Measurements from ENCODE around the gene ECD. TPM values are rescaled to one million over a fixed set of nuclear protein-coding genes. Genes with fewer than 3 reads are reported as not detected.
A peak's percentile ranks its signal among the peaks of the same experiment; 100 is the strongest.

Gene ECD
- 10 to 100 TPM; 41.3 to 50.5 TPM for total RNA-seq
- 53.3 to 63.9 reads per million in 2 donors for total RNA-seq

DNA sequence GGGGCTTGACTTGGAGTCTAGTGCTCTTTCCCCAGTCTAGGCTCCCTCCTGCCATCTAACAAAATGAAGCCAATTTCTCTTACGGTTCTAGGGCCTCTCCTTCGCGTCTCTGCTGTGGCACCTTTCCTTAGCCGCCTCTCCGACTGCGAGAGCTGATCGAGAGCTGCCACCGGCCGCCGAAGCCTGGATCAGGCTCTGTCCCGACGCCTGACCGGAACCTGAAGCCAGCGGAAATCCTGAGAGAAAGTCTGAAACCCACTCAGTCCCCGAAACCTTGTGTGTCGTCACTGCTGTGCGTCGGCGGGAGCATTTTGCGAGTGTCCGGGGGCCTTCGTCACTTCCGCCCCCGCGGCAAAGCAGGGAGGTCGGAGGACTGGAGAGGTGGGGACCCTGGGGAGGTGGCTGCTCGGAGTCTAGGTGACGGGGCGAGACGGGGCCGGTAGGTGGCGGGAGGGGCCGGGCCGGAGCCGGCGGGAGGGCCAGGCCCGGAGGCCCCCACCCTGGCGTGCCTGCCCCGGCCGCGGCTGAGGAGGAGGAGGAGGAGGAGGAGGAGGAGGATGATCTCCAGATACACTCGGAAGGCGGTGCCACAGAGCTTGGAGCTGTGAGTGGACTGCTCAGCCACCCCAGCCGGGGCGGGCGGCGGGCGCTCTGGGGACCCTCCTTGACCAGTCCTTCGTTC, at the start of gene ECD, which contains the start of gene FAM149B1:
ECD (minus strand) TSS at position 226 of the 682 bp plus-strand sequence. CDS start 4,071 bp downstream, outside the sequence.
FAM149B1 (plus strand) TSS at position 337 of the 682 bp plus-strand sequence; CDS start at position 558, 221 bp downstream.
- Mint-ChIP-seq H3K4me3 (peak within 1 kb of the TSS; percentile 98), H3K27ac (peak within 1 kb of the TSS; percentile 98), H3K27me3 (no peaks in the 10 kb centered on the region), H3K4me1 (peaks cover 31% of the 10 kb centered on the region), H3K36me3 (ENCODE audit: low read depth) (peaks cover 5% of the 10 kb centered on the region)
- ATAC-seq (peak; percentile 95), DNase-seq (peak; percentile 79 to 84 (median 80))
- H3K9me3 ChIP-seq (ENCODE audit: control insufficient read depth, low read length, poor library complexity, severe bottlenecking): no peaks in the 10 kb centered on the region

DNA sequence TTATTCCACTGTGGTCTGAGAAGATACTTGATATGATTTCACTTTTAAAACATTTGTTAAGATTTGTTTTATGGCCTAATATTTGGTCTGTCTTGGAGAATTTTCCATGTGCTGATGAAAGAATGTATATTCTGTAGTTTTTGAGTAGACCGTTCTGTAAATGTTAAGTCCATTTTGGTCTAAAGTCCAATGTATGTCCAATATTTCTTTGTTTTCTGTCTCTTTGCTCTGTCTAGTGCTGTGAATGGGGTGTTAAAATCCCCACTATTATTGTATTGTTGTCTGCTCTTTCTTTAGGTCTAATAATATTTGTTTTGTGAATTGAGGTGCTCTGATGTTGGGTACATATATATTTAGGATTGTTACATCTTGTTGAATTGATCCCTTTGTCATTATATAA, 47.9 kb upstream of the ECD start:
- no peaks in the 10 kb centered on the region for H3K27me3 Mint-ChIP-seq
- no peak overlapping the region for H3K27ac Mint-ChIP-seq
- ATAC-seq (no peak), DNase-seq (no peak)
- no peak overlapping the region for H3K4me3 Mint-ChIP-seq
- peaks cover 5% of the 10 kb centered on the region for H3K36me3 Mint-ChIP-seq (ENCODE audit: low read depth)
- peaks cover under 1% of the 10 kb centered on the region for H3K4me1 Mint-ChIP-seq
- no peaks in the 10 kb centered on the region for H3K9me3 ChIP-seq (ENCODE audit: control insufficient read depth, low read length, poor library complexity, severe bottlenecking)

DNA sequence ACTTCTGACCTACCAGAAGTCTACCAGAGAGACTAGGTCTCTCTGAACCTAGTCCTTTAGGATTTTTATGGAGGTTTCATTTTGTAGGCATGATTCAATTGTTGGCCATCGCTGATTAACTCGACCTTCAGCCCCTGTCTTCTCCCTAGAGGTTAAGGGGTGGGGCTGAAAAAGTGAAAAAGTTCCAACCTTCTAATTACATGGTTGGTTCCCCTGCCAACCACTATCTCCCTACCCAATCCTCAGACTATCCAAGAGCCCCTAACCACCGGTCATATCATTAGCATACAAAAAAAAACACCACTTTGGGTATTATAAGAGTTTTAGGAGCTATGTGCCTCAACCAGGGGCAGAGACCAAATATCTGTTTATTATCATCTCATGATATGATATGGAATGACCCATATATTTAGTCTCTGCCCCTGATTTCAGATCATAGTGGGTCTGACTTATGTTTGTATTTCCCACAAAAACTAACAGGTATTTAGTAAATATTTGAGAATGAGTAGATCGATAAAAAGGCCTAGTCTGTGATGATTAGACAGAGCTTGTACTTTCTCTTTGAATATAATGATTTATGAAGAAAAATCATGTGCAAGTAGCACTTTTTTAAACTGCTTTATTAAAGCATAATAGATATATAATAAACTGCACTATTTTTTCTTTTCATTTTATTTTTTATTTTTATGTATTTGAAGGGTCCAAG, 43.5 kb upstream of the ECD start:
- H3K9me3 ChIP-seq (ENCODE audit: control insufficient read depth, low read length, poor library complexity, severe bottlenecking): no peaks in the 10 kb centered on the region
- Mint-ChIP-seq H3K36me3 (ENCODE audit: low read depth) (peaks cover 5% of the 10 kb centered on the region), H3K4me3 (no peak overlapping the region), H3K27me3 (no peaks in the 10 kb centered on the region), H3K27ac (no peak overlapping the region), H3K4me1 (no peaks in the 10 kb centered on the region)
- ATAC-seq: no peak
- no peak for DNase-seq

DNA sequence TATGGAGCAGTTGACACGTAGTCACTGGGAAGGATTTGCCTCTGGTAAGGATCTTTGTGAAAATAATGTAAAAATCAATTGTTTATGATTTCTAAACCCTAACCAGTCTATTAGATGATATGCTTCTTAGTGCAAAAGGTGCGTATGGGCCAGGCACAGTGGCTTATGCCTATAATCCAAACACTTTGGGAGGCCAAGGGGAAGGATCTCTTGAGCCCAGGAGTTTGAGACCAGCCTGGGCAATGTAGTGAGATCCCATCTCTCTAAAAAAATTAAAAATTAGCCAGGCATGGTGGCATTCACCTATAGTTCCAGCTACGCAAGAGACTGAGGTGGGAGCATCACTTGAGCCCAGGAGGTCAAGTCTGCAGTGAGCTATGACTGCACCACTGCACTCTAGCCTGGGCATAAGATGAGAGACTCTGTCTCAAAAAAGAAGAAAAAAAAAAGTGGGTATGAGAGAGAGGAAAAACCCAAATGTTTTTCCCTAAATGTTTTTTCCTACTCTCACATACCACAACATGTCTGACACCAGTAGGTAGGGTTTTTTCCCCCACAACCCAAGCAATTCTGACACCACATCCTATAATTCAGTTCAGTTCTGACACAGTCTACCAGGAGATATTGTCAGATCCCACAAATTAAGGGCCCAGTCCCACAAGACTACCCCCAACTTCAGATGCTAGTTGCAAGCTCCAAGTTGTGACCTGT, 42.7 kb upstream of the ECD start:
- Mint-ChIP-seq H3K36me3 (ENCODE audit: low read depth) (peaks cover 2% of the 10 kb centered on the region), H3K27me3 (no peaks in the 10 kb centered on the region), H3K27ac (no peak overlapping the region), H3K4me3 (no peak overlapping the region), H3K4me1 (no peaks in the 10 kb centered on the region)
- no peaks in the 10 kb centered on the region for H3K9me3 ChIP-seq (ENCODE audit: control insufficient read depth, low read length, poor library complexity, severe bottlenecking)
- no peak for DNase-seq
- no peak for ATAC-seq

DNA sequence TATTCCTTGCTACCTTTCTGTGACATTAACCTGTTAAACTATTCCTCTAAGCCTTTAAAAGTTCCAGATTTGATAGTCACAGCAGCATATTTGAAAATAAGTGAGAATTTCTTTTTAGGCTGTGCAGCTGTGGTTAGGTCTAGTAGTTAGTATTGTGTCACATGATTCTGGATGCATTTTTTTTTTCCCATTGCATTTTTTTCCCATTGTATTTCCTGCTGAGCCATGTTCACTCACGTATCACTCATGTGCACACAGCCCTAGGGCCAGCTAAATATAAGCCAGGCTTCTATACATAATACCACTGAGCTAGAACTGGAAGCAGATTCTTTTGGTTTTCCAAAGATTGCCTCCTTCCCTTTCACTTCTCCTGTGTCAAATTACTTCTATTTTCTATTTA, 41.9 kb upstream of the ECD start:
- DNase-seq (no peak), ATAC-seq (no peak)
- H3K36me3 Mint-ChIP-seq (ENCODE audit: low read depth): peaks cover 2% of the 10 kb centered on the region
- H3K27ac Mint-ChIP-seq: no peak overlapping the region
- no peaks in the 10 kb centered on the region for H3K9me3 ChIP-seq (ENCODE audit: control insufficient read depth, low read length, poor library complexity, severe bottlenecking)
- no peaks in the 10 kb centered on the region for H3K4me1 Mint-ChIP-seq
- H3K4me3 Mint-ChIP-seq: no peak overlapping the region
- no peaks in the 10 kb centered on the region for H3K27me3 Mint-ChIP-seq

DNA sequence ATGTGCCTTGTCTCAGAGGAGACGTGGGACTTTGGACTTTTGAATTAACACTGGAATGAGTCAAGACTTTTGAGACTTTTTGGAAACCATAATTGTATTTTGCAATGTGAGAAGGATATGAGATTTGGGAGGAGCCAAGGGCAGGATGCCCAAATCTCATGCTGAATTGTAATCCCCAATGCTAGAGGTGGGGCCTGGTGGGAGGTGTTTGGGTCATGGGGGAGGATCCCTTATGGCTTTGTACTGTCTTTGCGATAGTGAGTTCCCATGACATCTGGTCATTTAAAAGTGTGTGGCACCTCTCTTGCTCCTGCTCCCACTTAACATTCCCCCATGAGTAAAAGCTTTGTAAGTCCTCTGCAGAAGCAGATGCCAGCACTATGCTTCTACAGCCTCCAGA, 40.1 kb upstream of the ECD start:
- peaks cover 2% of the 10 kb centered on the region for H3K4me1 Mint-ChIP-seq

DNA sequence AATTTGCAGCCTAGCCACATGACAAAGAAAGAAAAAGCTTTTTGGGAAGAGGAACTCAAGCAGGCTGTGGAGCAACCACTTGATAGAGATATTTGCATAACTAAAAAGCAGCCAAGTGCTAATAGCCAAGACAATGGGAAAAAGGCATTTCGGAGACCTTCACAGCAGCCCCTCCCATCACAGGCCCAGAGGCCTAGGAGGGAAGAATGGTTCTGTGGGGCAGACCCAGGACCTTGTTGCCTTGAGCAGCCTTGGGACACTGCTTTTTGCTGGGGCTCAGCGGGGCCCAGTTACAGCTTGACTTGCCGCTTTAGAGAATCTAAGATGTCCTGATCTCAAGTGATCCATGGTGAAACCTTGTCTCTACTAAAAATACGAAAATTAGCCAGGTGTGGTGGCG, 38.6 kb upstream of the ECD start:
- H3K4me1 Mint-ChIP-seq: peaks cover 2% of the 10 kb centered on the region
- no peaks in the 10 kb centered on the region for H3K27me3 Mint-ChIP-seq
- no peak overlapping the region for H3K27ac Mint-ChIP-seq
- H3K9me3 ChIP-seq (ENCODE audit: control insufficient read depth, low read length, poor library complexity, severe bottlenecking): no peaks in the 10 kb centered on the region
- no peak for ATAC-seq
- H3K4me3 Mint-ChIP-seq: no peak overlapping the region
- peaks cover 2% of the 10 kb centered on the region for H3K36me3 Mint-ChIP-seq (ENCODE audit: low read depth)
- DNase-seq: no peak

More for the DNA sequence above, 40.1 kb upstream of the ECD start:
- DNase-seq (no peak), ATAC-seq (no peak)
- H3K36me3 Mint-ChIP-seq (ENCODE audit: low read depth): peaks cover 2% of the 10 kb centered on the region
- no peak overlapping the region for H3K27ac Mint-ChIP-seq
- H3K9me3 ChIP-seq (ENCODE audit: control insufficient read depth, low read length, poor library complexity, severe bottlenecking): no peaks in the 10 kb centered on the region
- no peak overlapping the region for H3K4me3 Mint-ChIP-seq
- no peaks in the 10 kb centered on the region for H3K27me3 Mint-ChIP-seq

DNA sequence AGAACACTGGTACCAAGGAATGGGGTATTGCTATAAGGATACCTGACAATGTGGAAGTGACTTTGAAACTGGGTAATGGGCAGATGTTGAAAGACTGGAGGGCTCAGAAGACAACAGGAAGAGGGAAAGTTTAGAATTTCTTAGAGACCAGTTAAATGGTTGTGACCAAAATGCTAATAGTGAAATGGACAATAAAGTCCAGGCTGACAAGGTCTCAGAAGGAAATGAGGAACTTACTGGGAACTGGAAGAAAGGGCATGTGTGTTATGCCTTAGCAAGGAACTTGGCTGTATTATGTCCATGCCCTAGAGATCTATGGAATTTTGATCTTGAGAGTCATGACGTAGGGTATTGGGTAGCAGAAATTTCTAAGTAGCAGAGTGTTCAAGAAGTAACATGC, 38.1 kb upstream of the ECD start:
- H3K36me3 Mint-ChIP-seq (ENCODE audit: low read depth): peaks cover 2% of the 10 kb centered on the region
- peaks cover 2% of the 10 kb centered on the region for H3K4me1 Mint-ChIP-seq
- H3K9me3 ChIP-seq (ENCODE audit: control insufficient read depth, low read length, poor library complexity, severe bottlenecking): no peaks in the 10 kb centered on the region
- DNase-seq (no peak), ATAC-seq (no peak)
- no peak overlapping the region for H3K27ac Mint-ChIP-seq
- no peak overlapping the region for H3K4me3 Mint-ChIP-seq
- H3K27me3 Mint-ChIP-seq: no peaks in the 10 kb centered on the region

DNA sequence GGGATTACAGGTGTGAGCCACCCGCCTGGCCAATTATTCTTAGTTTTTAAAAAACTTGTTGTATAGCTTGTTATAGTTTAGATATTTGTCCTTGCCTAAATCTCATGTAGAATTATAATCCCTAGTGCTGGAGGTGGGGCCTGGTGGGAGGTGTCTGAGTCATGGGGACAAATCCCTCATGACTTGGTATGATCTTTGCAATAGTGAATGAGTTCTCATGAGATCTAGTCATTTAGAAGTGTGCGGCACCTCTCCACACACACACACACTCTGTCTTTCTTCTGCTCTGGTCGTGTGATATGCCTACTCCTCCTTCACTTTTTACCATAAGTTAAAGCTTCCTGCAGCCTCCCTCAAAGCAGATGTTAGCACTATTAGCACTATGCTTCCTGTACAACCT, 37.3 kb upstream of the ECD start:
- DNase-seq (no peak), ATAC-seq (no peak)
- no peak overlapping the region for H3K4me3 Mint-ChIP-seq
- peaks cover 2% of the 10 kb centered on the region for H3K36me3 Mint-ChIP-seq (ENCODE audit: low read depth)
- H3K4me1 Mint-ChIP-seq: peaks cover 2% of the 10 kb centered on the region
- H3K27ac Mint-ChIP-seq: no peak overlapping the region
- H3K9me3 ChIP-seq (ENCODE audit: control insufficient read depth, low read length, poor library complexity, severe bottlenecking): no peaks in the 10 kb centered on the region
- H3K27me3 Mint-ChIP-seq: no peaks in the 10 kb centered on the region

DNA sequence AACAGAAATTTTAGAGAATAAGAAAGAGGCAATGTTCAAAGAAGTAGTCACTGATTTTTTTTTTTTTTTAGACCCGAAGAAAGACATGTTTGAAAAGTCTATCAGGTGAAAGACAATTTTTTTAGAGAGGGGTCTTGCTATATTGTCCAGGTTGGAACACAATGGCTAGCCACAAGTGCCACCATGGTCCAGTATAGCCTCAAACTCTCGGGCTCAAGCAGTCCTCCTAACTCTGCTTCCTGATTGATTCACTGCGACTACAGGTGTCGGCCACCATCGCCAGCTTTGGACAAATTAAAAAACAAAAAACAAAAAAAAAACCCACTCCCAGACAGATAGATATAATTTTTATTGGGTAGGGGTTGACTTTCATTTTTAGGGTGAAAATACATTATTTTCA, 22.4 kb upstream of the ECD start:
- Mint-ChIP-seq H3K27me3 (no peaks in the 10 kb centered on the region), H3K4me3 (no peak overlapping the region), H3K36me3 (ENCODE audit: low read depth) (no peaks in the 10 kb centered on the region), H3K4me1 (no peaks in the 10 kb centered on the region), H3K27ac (peak overlapping the region; percentile 37)
- H3K9me3 ChIP-seq (ENCODE audit: control insufficient read depth, low read length, poor library complexity, severe bottlenecking): no peaks in the 10 kb centered on the region
- DNase-seq (no peak), ATAC-seq (no peak)

DNA sequence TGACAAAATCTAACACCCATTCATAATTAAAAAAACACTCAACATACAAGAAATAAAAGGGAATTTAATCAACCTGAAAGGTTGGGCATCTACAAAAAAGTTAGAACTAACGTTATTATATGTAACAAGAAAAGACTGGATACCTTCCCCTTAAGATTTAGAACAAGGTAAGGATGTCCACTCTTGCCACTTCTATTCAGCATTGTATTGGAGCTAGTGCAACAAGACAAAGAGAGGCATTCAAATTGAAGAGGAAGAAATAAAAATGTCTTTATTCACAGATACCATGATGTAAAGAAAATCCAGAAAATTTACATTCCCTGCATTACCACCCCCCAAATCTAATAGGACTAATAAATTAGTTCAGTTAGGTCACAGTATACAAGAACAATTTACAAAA, 18.5 kb upstream of the ECD start:
- ATAC-seq: no peak
- Mint-ChIP-seq H3K27ac (no peak overlapping the region), H3K4me1 (no peaks in the 10 kb centered on the region), H3K27me3 (no peaks in the 10 kb centered on the region), H3K4me3 (no peak overlapping the region), H3K36me3 (ENCODE audit: low read depth) (peaks cover 3% of the 10 kb centered on the region)
- no peaks in the 10 kb centered on the region for H3K9me3 ChIP-seq (ENCODE audit: control insufficient read depth, low read length, poor library complexity, severe bottlenecking)
- DNase-seq: no peak

DNA sequence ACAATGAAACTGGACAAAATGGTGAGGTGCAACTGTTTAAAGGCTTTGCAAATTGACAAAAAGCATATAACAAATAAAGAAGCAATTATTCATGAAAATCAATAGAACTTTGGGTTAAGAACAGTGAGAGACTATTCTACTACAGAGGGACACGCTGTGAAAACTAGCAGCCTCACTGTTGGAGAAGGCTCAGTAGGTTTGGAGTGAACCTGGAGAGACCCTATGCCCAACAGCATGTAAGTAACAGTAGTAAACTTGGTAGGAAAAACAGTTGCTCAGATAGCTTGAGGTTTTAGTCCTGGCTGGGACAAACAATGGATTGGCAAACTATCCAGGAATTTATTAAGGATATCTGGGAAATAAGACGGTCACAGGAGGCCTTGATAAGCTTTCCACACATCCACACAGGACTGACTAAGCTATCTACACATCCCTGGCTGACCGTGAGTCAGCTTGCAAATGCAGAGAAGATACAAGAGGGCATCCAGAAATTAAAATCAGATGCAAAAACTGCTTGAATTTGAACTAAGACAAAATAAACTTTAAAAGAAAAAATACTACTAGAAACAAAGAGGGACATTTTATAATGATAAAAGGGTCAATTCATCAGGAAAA, 16.0 kb upstream of the ECD start:
- H3K9me3 ChIP-seq (ENCODE audit: control insufficient read depth, low read length, poor library complexity, severe bottlenecking): no peaks in the 10 kb centered on the region
- Mint-ChIP-seq H3K27me3 (no peaks in the 10 kb centered on the region), H3K4me3 (no peak overlapping the region), H3K36me3 (ENCODE audit: low read depth) (peaks cover 9% of the 10 kb centered on the region), H3K4me1 (no peaks in the 10 kb centered on the region), H3K27ac (no peak overlapping the region)
- DNase-seq: no peak
- ATAC-seq: no peak

DNA sequence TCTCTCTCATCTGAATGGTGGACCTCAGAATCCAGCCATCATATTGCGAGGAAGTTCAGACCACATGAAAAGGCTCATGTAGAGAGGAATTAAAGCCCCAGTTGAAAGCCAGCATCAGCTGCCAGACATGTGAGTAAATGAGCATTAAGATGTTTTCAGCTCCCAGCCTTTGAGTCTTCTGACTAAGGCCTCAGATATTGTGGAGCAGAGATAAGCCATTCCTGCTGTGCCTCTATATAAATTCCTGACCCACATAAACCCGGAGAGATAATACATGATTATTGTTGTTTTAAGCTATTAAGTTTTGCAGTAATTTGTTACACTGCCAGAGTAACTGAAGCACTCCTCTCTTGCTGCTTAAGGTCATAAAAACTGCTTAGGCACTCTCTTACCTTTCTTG, 14.8 kb upstream of the ECD start:
- peaks cover 9% of the 10 kb centered on the region for H3K36me3 Mint-ChIP-seq (ENCODE audit: low read depth)

More for the DNA sequence above, 14.8 kb upstream of the ECD start:
- Mint-ChIP-seq H3K4me3 (no peak overlapping the region), H3K27me3 (no peaks in the 10 kb centered on the region), H3K27ac (no peak overlapping the region), H3K4me1 (peaks cover 2% of the 10 kb centered on the region)
- ATAC-seq: no peak
- DNase-seq: no peak
- H3K9me3 ChIP-seq (ENCODE audit: control insufficient read depth, low read length, poor library complexity, severe bottlenecking): no peaks in the 10 kb centered on the region
